ENCODE measurements around the gene DECR2. TPM values are rescaled to one million over a fixed set of nuclear protein-coding genes. Genes with fewer than 3 reads are reported as not detected.

The DECR2 gene
- total RNA-seq, 4 donors from 2014 or later, result 3.1 to 13.5 (median 9.5) TPM

GRCh38 chr16:379961-380761 is 21.5 kb upstream of the DECR2 start:
- Histone ChIP-seq H3K4me1 (peaks cover 28 to 33% of the 10 kb centered on the region in 2 donors), H3K36me3 (peaks cover under 1 to 19% of the 10 kb centered on the region in 2 donors), H3K9me3 (no peaks in the 10 kb centered on the region), H3K27me3 (no peaks in the 10 kb centered on the region), H3K4me3 (replicated peaks in 1 of 3) (peak overlapping the region in 1 of 3 donors; percentile 92), H3K27ac (peak overlapping the region in 2 of 3 donors; percentile 54 to 57)
- no peak for DNase-seq
- no peak for TF ChIP-seq CTCF (IDR thresholded peaks at IDR 0.05)
- no peak for TF ChIP-seq POLR2A (IDR thresholded peaks at IDR 0.05)
- intact Hi-C loops (cut with DNase I), result loop anchor here (10.0 kb wide), 1 partner anchor 105 kb away; no protein-coding TSS in a partner anchor
- WGBS, 2 donors, result 82 to 84% methylated on average over 15 to 27 of the region's 27 CpGs

- WGBS, 2 donors, result 11% methylated on average over 11 of the region's 12 CpGs; no CpG with 5 or more reads in 1 of the 2 donors
- peaks cover 0 to 17% of the 10 kb centered on the region in 2 donors for H3K36me3 ChIP-seq
- peak overlapping the region in 1 of 3 donors; percentile 40 for H3K27ac ChIP-seq
- DNase-seq, result no peak
- no peaks in the 10 kb centered on the region for H3K9me3 ChIP-seq
- TF ChIP-seq CTCF (IDR thresholded peaks at IDR 0.05) (no peak), POLR2A (IDR thresholded peaks at IDR 0.05) (no peak)
- H3K4me3 ChIP-seq (replicated peaks in 1 of 3), result peak overlapping the region; percentile 26 to 92 (median 45)
- H3K27me3 ChIP-seq, result no peaks in the 10 kb centered on the region
- H3K4me1 ChIP-seq, result peaks cover 28 to 33% of the 10 kb centered on the region in 2 donors
- intact Hi-C loops (cut with DNase I), result loop anchor here (10.0 kb wide), 1 partner anchor 104 kb away; no protein-coding TSS in a partner anchor
Observed at GRCh38 chr16:380762-381011, 21.0 kb upstream of the DECR2 start.

GRCh38 chr16:381012-381788 is 20.5 kb upstream of the DECR2 start:
- WGBS, 2 donors, result 3% methylated on average over 12 of the region's 73 CpGs; no CpG with 5 or more reads in 1 of the 2 donors
- no peaks in the 10 kb centered on the region for H3K27me3 ChIP-seq
- TF ChIP-seq CTCF (IDR thresholded peaks at IDR 0.05), result no peak
- TF ChIP-seq POLR2A (IDR thresholded peaks at IDR 0.05), result no peak
- no peaks in the 10 kb centered on the region for H3K9me3 ChIP-seq
- peak in 1 of 2 donors; percentile 31 for DNase-seq
- peaks cover 0 to 14% of the 10 kb centered on the region in 2 donors for H3K36me3 ChIP-seq
- peak overlapping the region in 2 of 3 donors; percentile 40 to 50 for H3K27ac ChIP-seq
- H3K4me3 ChIP-seq (replicated peaks in 1 of 3), result peak overlapping the region; percentile 26 to 92 (median 45)
- intact Hi-C loops (cut with DNase I), result loop anchor here (10.0 kb wide), 1 partner anchor 104 kb away; no protein-coding TSS in a partner anchor
- peaks cover 28 to 33% of the 10 kb centered on the region in 2 donors for H3K4me1 ChIP-seq

- WGBS, 2 donors, result 0 to 1% methylated on average over 16 to 28 of the region's 123 CpGs
- TF ChIP-seq CTCF (IDR thresholded peaks at IDR 0.05) (no peak), POLR2A (IDR thresholded peaks at IDR 0.05) (peak in 1 of 2 donors; percentile 54)
- intact Hi-C loops (cut with DNase I), result loop anchor here (10.0 kb wide), 1 partner anchor 103 kb away; no protein-coding TSS in a partner anchor
- peaks cover 28 to 33% of the 10 kb centered on the region in 2 donors for H3K4me1 ChIP-seq
- DNase-seq, result peak; percentile 70 to 71
- H3K4me3 ChIP-seq (replicated peaks in 1 of 3), result peak within 1 kb of the TSS; percentile 84 to 98 (median 91)
- peak within 1 kb of the TSS; percentile 58 to 86 (median 83) for H3K27ac ChIP-seq
- no peaks in the 10 kb centered on the region for H3K27me3 ChIP-seq
- no peaks in the 10 kb centered on the region for H3K9me3 ChIP-seq
- peaks cover 0 to 5% of the 10 kb centered on the region in 2 donors for H3K36me3 ChIP-seq
Observed at GRCh38 chr16:381789-382717, 19.6 kb upstream of the DECR2 start, which contains the start of gene PGAP6. Gene PGAP6, minus strand, starts transcription at chr16:381978. Its CDS starts 157 bp downstream, at chr16:381821.

Data from thyroid gland (tissue), 4 donors.